ENCODE results near the gene PPM1L.

The PPM1L gene

GRCh38 chr3:160950542-160950941 lies 194.5 kb downstream of the PPM1L start:
- DNase-seq (ENCODE audit: insufficient read length, low spot score) (no peak), FAIRE-seq (no peak)
- TF ChIP-seq, protein P1, sequence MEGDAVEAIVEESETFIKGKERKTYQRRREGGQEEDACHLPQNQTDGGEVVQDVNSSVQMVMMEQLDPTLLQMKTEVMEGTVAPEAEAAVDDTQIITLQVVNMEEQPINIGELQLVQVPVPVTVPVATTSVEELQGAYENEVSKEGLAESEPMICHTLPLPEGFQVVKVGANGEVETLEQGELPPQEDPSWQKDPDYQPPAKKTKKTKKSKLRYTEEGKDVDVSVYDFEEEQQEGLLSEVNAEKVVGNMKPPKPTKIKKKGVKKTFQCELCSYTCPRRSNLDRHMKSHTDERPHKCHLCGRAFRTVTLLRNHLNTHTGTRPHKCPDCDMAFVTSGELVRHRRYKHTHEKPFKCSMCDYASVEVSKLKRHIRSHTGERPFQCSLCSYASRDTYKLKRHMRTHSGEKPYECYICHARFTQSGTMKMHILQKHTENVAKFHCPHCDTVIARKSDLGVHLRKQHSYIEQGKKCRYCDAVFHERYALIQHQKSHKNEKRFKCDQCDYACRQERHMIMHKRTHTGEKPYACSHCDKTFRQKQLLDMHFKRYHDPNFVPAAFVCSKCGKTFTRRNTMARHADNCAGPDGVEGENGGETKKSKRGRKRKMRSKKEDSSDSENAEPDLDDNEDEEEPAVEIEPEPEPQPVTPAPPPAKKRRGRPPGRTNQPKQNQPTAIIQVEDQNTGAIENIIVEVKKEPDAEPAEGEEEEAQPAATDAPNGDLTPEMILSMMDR (IDR thresholded peaks at IDR 0.05; ENCODE audit: insufficient read depth, missing control alignments): no peak

GRCh38 chr3:160950954-160951353 lies 194.9 kb downstream of the PPM1L start:
- no peak for DNase-seq (ENCODE audit: insufficient read length, low spot score)
- FAIRE-seq: no peak
- TF ChIP-seq, protein P1 (IDR thresholded peaks at IDR 0.05; ENCODE audit: insufficient read depth, missing control alignments): no peak

- DNase-seq (ENCODE audit: insufficient read length, low spot score) (no peak), FAIRE-seq (no peak)
- TF ChIP-seq, protein P1 (IDR thresholded peaks at IDR 0.05; ENCODE audit: insufficient read depth, missing control alignments): no peak
Observed at GRCh38 chr3:160951642-160952487, 195.8 kb downstream of the PPM1L start.

DNA sequence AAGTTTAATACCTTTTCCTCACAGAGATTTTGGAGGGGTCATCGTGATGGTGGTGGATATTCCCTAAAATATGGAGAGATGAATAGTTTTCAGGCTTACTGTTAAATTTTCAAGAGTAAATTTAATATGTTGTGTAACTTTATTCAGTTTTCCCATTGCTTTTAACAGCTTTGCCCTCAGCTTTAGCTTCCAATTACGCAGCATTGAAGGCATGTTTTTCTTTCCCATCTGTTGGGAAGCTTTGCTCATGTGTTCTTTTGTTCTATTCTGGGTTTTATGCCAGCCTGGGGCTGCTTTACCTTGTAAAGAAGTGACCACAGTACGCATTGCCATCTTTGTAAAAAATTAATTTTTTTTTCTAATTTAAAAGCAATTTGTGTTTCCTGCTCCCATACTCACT lies 197.7 kb downstream of the PPM1L start:
- FAIRE-seq (no peak), DNase-seq (ENCODE audit: insufficient read length, low spot score) (no peak)
- TF ChIP-seq, protein P1 (IDR thresholded peaks at IDR 0.05; ENCODE audit: insufficient read depth, missing control alignments): no peak

DNA sequence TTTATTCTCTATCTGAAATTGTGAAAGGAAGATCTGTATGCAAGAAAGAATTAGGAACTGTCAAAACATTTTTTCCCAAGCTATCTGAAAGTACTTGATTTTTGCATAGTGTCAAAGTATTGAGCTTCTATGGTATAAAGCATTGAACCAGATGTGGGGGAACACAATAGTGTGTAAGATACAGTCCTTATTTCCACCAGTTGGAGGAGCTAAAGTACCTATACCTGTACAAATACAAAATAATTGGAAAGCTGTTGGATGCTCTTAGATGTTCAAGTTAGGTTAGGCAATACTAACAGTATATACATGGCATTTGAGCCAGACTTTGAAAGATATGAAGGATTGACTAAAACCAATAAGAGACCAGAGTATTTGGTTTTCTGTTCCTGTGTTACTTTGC lies 200.8 kb downstream of the PPM1L start:
- FAIRE-seq: peak; percentile 71
- TF ChIP-seq, protein P1 (IDR thresholded peaks at IDR 0.05; ENCODE audit: insufficient read depth, missing control alignments): peak; percentile 18
- DNase-seq (ENCODE audit: insufficient read length, low spot score): no peak

DNA sequence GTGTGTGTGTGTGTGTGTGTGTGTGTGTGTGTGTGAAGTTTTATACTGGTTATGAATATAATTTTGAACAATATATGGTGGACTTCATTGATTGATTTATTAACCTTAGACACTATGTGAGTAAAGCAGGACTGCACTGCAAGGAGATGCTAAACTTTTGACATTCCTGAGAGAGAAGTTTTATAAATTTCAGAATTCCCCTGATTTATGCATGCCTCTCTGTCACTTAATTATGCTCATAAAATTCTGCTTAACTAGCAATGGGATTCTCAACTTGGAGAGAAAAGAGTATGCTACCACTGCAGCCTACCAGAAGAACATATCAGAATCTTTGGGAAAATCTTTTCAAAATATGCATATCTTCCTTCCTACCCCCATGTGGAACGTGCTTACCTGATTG lies 204.5 kb downstream of the PPM1L start:
- no peak for FAIRE-seq
- TF ChIP-seq, protein P1 (IDR thresholded peaks at IDR 0.05; ENCODE audit: insufficient read depth, missing control alignments): no peak
- DNase-seq (ENCODE audit: insufficient read length, low spot score): no peak

GRCh38 chr3:160963949-160964348 lies 207.9 kb downstream of the PPM1L start:
- no peak for DNase-seq (ENCODE audit: insufficient read length, low spot score)
- no peak for FAIRE-seq
- TF ChIP-seq, protein P1 (IDR thresholded peaks at IDR 0.05; ENCODE audit: insufficient read depth, missing control alignments): no peak
